K562 (cell line): ENCODE measurements around the gene SUMF1. TPM values are rescaled to one million over a fixed set of nuclear protein-coding genes. Genes with fewer than 3 reads are reported as not detected.

Experiments
- ATAC-seq: fragments of 200-7000 bp; cut with Tn5 transposase; 3 replicates; pipeline ENCODE4 v1.9.1; 2020; ENCODE audit warnings: moderate library complexity
- BruUV-seq: library from RNA; stranded (reverse); fragments of 400-500 nt; replicated peaks from 2 replicates; lab custom pipeline; 2021; lab: Mats Ljungman, UMichigan
- CTCF ChIA-PET: fragments of 300-600 bp; formaldehyde crosslinking; extraction: SDS; loops from one replicate; lab custom pipeline; 2021; ENCODE audit warnings: low intra/inter-chr PET ratio; lab: Yijun Ruan, JAX
- POLR2A ChIA-PET: fragments of 300-600, 350-650 bp; sonication (Branson Sonifier 250); formaldehyde crosslinking; extraction: SDS; loops from one replicate; lab custom pipeline; 2021; ENCODE audit warnings: antibody characterized with exemption, inconsistent platforms; lab: Yijun Ruan, JAX
- DNase-seq, 4 experiments: peaks; one replicate each; pipeline versions ENCODE4 v3.0.0 to v3.0.0-alpha.2; 2011 to 2018; ENCODE audit warnings: low spot score in 3 of 4, mixed read lengths in 3 of 4; ENCODE audit errors: extremely low read depth in 1 of 4
- FAIRE-seq: peaks from 2 replicates; lab custom pipeline; 2011; peaks lifted over from hg19 to GRCh38; lab: Jason Lieb, UNC
- H2AFZ ChIP-seq: 2 replicates; pipeline ENCODE4 v1.6.0; 2011; ENCODE audit warnings: low read depth, low read length, control low read depth, inconsistent platforms
- H3K27ac ChIP-seq: fragments of 200-600 bp; 3 replicates; pipeline ENCODE4 v1.8.0; 2011; ENCODE audit warnings: low read depth, mild to moderate bottlenecking, control low read depth, inconsistent platforms, low read length, moderate library complexity, mixed read lengths; ENCODE audit errors: extremely low read depth
- H3K27me3 ChIP-seq, 2 experiments: fragments of 300-600 bp in 1 of 2; 2 replicates in 1 of 2; 3 replicates in 1 of 2; pipeline versions ENCODE4 v1.6.0 to v1.8.0; 2011; ENCODE audit warnings: inconsistent platforms in 2 of 2, low read length in 2 of 2, mild to moderate bottlenecking in 1 of 2, mixed read lengths in 1 of 2, moderate library complexity in 1 of 2; ENCODE audit not compliant: control insufficient read depth in 2 of 2, insufficient read depth in 2 of 2
- H3K36me3 ChIP-seq: fragments of 300-600 bp; 3 replicates; pipeline ENCODE4 v1.8.0; 2011; ENCODE audit warnings: mild to moderate bottlenecking, low read length, inconsistent platforms; ENCODE audit not compliant: control insufficient read depth, insufficient read depth
- H3K4me1 ChIP-seq, 2 experiments: fragments of 200-600 bp in 1 of 2; replicated peaks in 1 of 2; 2 replicates in 1 of 2; 3 replicates in 1 of 2; pipeline versions ENCODE4 v1.5.1 to v1.8.0; 2011; ENCODE audit warnings: inconsistent platforms in 2 of 2, low read length in 2 of 2, mild to moderate bottlenecking in 1 of 2, mixed read lengths in 1 of 2, moderate library complexity in 1 of 2; ENCODE audit not compliant: control insufficient read depth in 2 of 2, insufficient read depth in 2 of 2
- H3K4me2 ChIP-seq: 2 replicates; pipeline ENCODE4 v1.6.1; 2011; ENCODE audit warnings: low read length, control low read depth, inconsistent platforms, mixed read lengths; ENCODE audit not compliant: insufficient read depth
- H3K4me3 ChIP-seq: fragments of 200-600 bp; sonication (generic), shearing (Covaris generic); 2 replicates; pipeline ENCODE4 v1.5.1; 2016; ENCODE audit warnings: control low read depth, inconsistent platforms
- H3K79me2 ChIP-seq: fragments of 200-600 bp; 3 replicates; pipeline ENCODE4 v1.8.0; 2011; ENCODE audit warnings: low read length, inconsistent platforms; ENCODE audit not compliant: control insufficient read depth, insufficient read depth
- H3K9ac ChIP-seq, 2 experiments: 2 replicates each; pipeline versions ENCODE4 v1.6.0 to v1.6.1; 2011; ENCODE audit warnings: low read depth in 2 of 2, low read length in 2 of 2, control low read depth in 1 of 2, inconsistent platforms in 1 of 2, mild to moderate bottlenecking in 1 of 2, mixed read lengths in 1 of 2; ENCODE audit not compliant: insufficient read depth in 1 of 2
- H3K9me1 ChIP-seq: one replicate; pipeline ENCODE4 v1.6.0; 2011; ENCODE audit warnings: inconsistent platforms, mild to moderate bottlenecking, low read length, moderate library complexity; ENCODE audit not compliant: control insufficient read depth, insufficient read depth
- H3K9me3 ChIP-seq: replicated peaks from 2 replicates; pipeline ENCODE4 v1.5.1; 2011; ENCODE audit warnings: low read depth, low read length, inconsistent platforms; ENCODE audit not compliant: control insufficient read depth, insufficient read depth
- H4K20me1 ChIP-seq: replicated peaks from 2 replicates; pipeline ENCODE4 v1.6.1; 2011; ENCODE audit warnings: low read length, inconsistent platforms, mixed read lengths; ENCODE audit not compliant: control insufficient read depth, insufficient read depth
- ATF7 ChIP-seq: fragments of 450-650 bp; IDR thresholded peaks from 2 replicates; pipeline ENCODE4 v1.7.1; 2014; ENCODE audit warnings: mild to moderate bottlenecking, moderate library complexity
- CREB3L1 ChIP-seq: fragments of 450-650 bp; IDR thresholded peaks from 2 replicates; pipeline ENCODE4 v1.6.1; 2014; ENCODE audit warnings: low read depth, mild to moderate bottlenecking, moderate library complexity, borderline replicate concordance
- E4F1 ChIP-seq: fragments of 250-450 bp; sonication (Bioruptor Pico); IDR thresholded peaks from 2 replicates; pipeline ENCODE4 v1.5.0; 2021; ENCODE audit warnings: mild to moderate bottlenecking, borderline replicate concordance
- FIP1L1 ChIP-seq: fragments of 200-400 bp; formaldehyde crosslinking; IDR thresholded peaks from 2 replicates; pipeline ENCODE4 v1.6.1; 2018; ENCODE audit warnings: mild to moderate bottlenecking, low read depth, low read length; ENCODE audit not compliant: poor library complexity, severe bottlenecking
- FOXP1 ChIP-seq: sonication (generic); formaldehyde crosslinking; IDR thresholded peaks from 2 replicates; pipeline ENCODE4 v1.8.0; 2022; ENCODE audit warnings: mild to moderate bottlenecking, missing genetic modification reagents
- MCM2 ChIP-seq: fragments of 450-650 bp; IDR thresholded peaks from 2 replicates; pipeline ENCODE4 v1.6.1; 2017; ENCODE audit warnings: low read depth, mild to moderate bottlenecking
- MYBL2 ChIP-seq, 2 experiments: fragments of 450-650 bp in 1 of 2; sonication (generic) in 1 of 2; formaldehyde crosslinking in 1 of 2; IDR thresholded peaks; 2 replicates each; pipeline versions ENCODE4 v1.6.1 to v1.8.1; 2017 to 2022; ENCODE audit warnings: borderline replicate concordance in 1 of 2, inconsistent platforms in 1 of 2, low read depth in 1 of 2, mild to moderate bottlenecking in 1 of 2, missing genetic modification reagents in 1 of 2, moderate library complexity in 1 of 2
- NR0B1 ChIP-seq: fragments of 450-650 bp; IDR thresholded peaks from one replicate; pipeline ENCODE4 v1.6.1; 2018; ENCODE audit warnings: mild to moderate bottlenecking, moderate library complexity; ENCODE audit not compliant: partially characterized antibody
- POU5F1 ChIP-seq: fragments of 150-350 bp; IDR thresholded peaks from 2 replicates; pipeline ENCODE4 v1.6.1; 2014; ENCODE audit warnings: borderline replicate concordance, low read length, low read depth, mild to moderate bottlenecking; ENCODE audit not compliant: partially characterized antibody
- SMARCB1 ChIP-seq: IDR thresholded peaks from 2 replicates; pipeline ENCODE4 v1.6.1; 2011; ENCODE audit warnings: improper control_type of control experiment, low read depth; ENCODE audit not compliant: insufficient read length
- SRF ChIP-seq, 2 experiments: fragments of 250-450, 450-650 bp in 1 of 2; sonication (Bioruptor Pico) in 1 of 2; sonication (generic) in 1 of 2; formaldehyde crosslinking; IDR thresholded peaks; 2 replicates each; pipeline versions ENCODE4 v1.5.0 to v1.5.1; 2020 to 2022; ENCODE audit warnings: mild to moderate bottlenecking in 1 of 2, missing genetic modification reagents in 1 of 2
- ZNF217 ChIP-seq: sonication (generic); formaldehyde crosslinking; IDR thresholded peaks from 2 replicates; pipeline ENCODE4 v1.8.0; 2022; ENCODE audit warnings: mild to moderate bottlenecking, missing genetic modification reagents
- WGBS: fragments of 100-300 bp; shearing (Covaris generic); methylation state at CpG from one replicate; pipeline ENCODE4 v1.1.6; 2016; ENCODE audit warnings: low coverage, mixed read lengths; ENCODE audit not compliant: insufficient coverage; ENCODE audit errors: missing lambda C conversion rate; 5-methylcytosine and 5-hydroxymethylcytosine counted together
- in situ Hi-C: fragments of 300-500 bp; cut with MboI; formaldehyde crosslinking; loops from 4 replicates; pipeline ENCODE4 v1.15.0; 2018; ENCODE audit warnings: inconsistent platforms, mixed read lengths
- intact Hi-C: fragments of 100-400 bp; cut with micrococcal nuclease; formaldehyde crosslinking; loops from 2 replicates; pipeline ENCODE4 v1.14.2; 2022
- polyA plus RNA-seq, 8 experiments: library from polyadenylated mRNA; depleted of rRNA in 4 of 8; stranded (reverse) in 5 of 8; unstranded in 3 of 8; fragments of >200 nt; fragmentation: Nextera tagmentation in 2 of 8; fragmentation: Illumina TruSeq in 1 of 8; extraction: Ambion mirVana in 2 of 8; extraction: Trizol in 1 of 8; gene quantifications; 2 replicates each; pipeline versions ENCODE4 v1.2.1 to v1.2.3, GENCODE V29; 2011 to 2014; ENCODE audit warnings: inconsistent platforms in 1 of 8, missing spikeins in 1 of 8
- total RNA-seq, 7 experiments: library from RNA; depleted of rRNA in 6 of 7; stranded (reverse); fragments of >200 nt in 6 of 7; fragmentation: Illumina TruSeq in 2 of 7; extraction: Trizol in 2 of 7; gene quantifications; 2 replicates each; pipeline versions ENCODE4 v1.2.1 to v1.2.3, GENCODE V29; 2011 to 2021; ENCODE audit warnings: low replicate concordance in 1 of 7
- TF ChIP-seq, protein P1 (sequence below): IDR thresholded peaks from 2 replicates; pipeline ENCODE4 v1.6.1; 2012; ENCODE audit warnings: low read depth, low read length, improper control_type of control experiment, borderline replicate concordance

Gene SUMF1
- total and polyA plus RNA-seq, 9 of the 15 experiments (the other 6 are each of a cell fraction or from before 2014, with no cell fraction given) = 1.3 to 7.4 (median 4.2) TPM

- Histone ChIP-seq H3K27me3 (no peaks in the 10 kb centered on the region), H3K4me3 (no peak overlapping the region), H3K9me1 (peaks cover 4% of the 10 kb centered on the region), H3K79me2 (no peaks in the 10 kb centered on the region), H2AFZ (0 out of 2 replicates have a peak overlapping the region, but pooled peaks have one; percentile 9), H3K9ac (no peak overlapping the region; a peak in 1 of 4 replicates), H3K4me1 (peaks cover 13 to 47% of the 10 kb centered on the region in 2 experiments; a peak in 3 of 5 replicates), H3K36me3 (peaks cover 4% of the 10 kb centered on the region; the same call in 1 of the 3 replicates), H3K4me2 (no peak overlapping the region), H3K9me3 (no peaks in the 10 kb centered on the region), H3K27ac (no peak overlapping the region), H4K20me1 (no peaks in the 10 kb centered on the region)
- no peak for ATAC-seq
- 70% methylated on average over 7 of the region's 7 CpGs for WGBS
- no TSS peak for BruUV-seq
- intact Hi-C loops = no loop called here
- no peak for DNase-seq
- in situ Hi-C loops = no loop called here
- CTCF ChIA-PET = no interaction called here
- POLR2A ChIA-PET = interaction anchor here (1.5 to 8.8 kb wide), 3 partner anchors 8 to 21 kb away, joined by 5 to 94 read pairs (median 8); partner anchors contain the start of gene ITPR1
- FAIRE-seq = no peak
- no peak for TF ChIP-seq POU5F1
- TF ChIP-seq FIP1L1 = no peak
- no peak for TF ChIP-seq SRF (CRISPR knock-in tag; IDR thresholded peaks at IDR 0.05)
- no peak for TF ChIP-seq FOXP1
- no peak for TF ChIP-seq ATF7
- TF ChIP-seq CREB3L1 = no peak
- TF ChIP-seq, protein P1, sequence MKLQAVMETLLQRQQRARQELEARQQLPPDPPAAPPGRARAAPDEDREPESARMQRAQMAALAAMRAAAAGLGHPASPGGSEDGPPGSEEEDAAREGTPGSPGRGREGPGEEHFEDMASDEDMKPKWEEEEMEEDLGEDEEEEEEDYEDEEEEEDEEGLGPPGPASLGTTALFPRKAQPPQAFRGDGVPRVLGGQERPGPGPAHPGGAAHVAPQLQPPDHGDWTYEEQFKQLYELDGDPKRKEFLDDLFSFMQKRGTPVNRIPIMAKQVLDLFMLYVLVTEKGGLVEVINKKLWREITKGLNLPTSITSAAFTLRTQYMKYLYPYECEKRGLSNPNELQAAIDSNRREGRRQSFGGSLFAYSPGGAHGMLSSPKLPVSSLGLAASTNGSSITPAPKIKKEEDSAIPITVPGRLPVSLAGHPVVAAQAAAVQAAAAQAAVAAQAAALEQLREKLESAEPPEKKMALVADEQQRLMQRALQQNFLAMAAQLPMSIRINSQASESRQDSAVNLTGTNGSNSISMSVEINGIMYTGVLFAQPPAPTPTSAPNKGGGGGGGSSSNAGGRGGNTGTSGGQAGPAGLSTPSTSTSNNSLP = no peak
- TF ChIP-seq MYBL2 (IDR thresholded peaks at IDR 0.05; ENCODE audit: low read depth) = no peak
- TF ChIP-seq MYBL2 (CRISPR knock-in tag; IDR thresholded peaks at IDR 0.05; ENCODE audit: borderline replicate concordance) = no peak
- no peak for TF ChIP-seq NR0B1
- TF ChIP-seq E4F1 (CRISPR knock-in tag) = no peak
- TF ChIP-seq ZNF217 (CRISPR knock-in tag) = no peak
- no peak for TF ChIP-seq SMARCB1
- TF ChIP-seq MCM2 = no peak
Observed at GRCh38 chr3:4515916-4516579, 49.0 kb upstream of the SUMF1 start.
